ENCODE results near the gene ARL3. TPM values are rescaled to one million over a fixed set of nuclear protein-coding genes. Genes with fewer than 3 reads are reported as not detected.
A peak's percentile ranks its signal among the peaks of the same experiment; 100 is the strongest.

The ARL3 gene
- total and polyA plus RNA-seq, 8 donors = 10.3 to 23.2 (median 21.8) TPM

GRCh38 chr10:102673236-102673818, 40.9 kb downstream of the ARL3 start:
- Histone ChIP-seq H3K4me3 (no peak overlapping the region), H3K4me1 (peaks cover 57 to 78% of the 10 kb centered on the region in 2 donors)

GRCh38 chr10:102670871-102671434, 43.2 kb downstream of the ARL3 start:
- Histone ChIP-seq H3K27ac (no peak overlapping the region), H3K4me1 (peaks cover 40 to 57% of the 10 kb centered on the region in 2 donors), H3K9me3 (no peaks in the 10 kb centered on the region), H3K4me3 (no peak overlapping the region), H3K27me3 (no peaks in the 10 kb centered on the region), H3K36me3 (no peaks in the 10 kb centered on the region)
- DNase-seq = peak in 2 of 4 donors; percentile 26 to 33
- TF ChIP-seq CTCF (IDR thresholded peaks at IDR 0.05) = no peak
- no peak for ATAC-seq
- intact Hi-C loops (cut with DNase I) = no loop called here

More at GRCh38 chr10:102673236-102673818, 40.9 kb downstream of the ARL3 start:
- Histone ChIP-seq H3K27ac (peak overlapping the region; percentile 82 to 94), H3K36me3 (no peaks in the 10 kb centered on the region), H3K9me3 (no peaks in the 10 kb centered on the region), H3K27me3 (no peaks in the 10 kb centered on the region)
- ATAC-seq (no peak), DNase-seq (peak in 1 of 4 donors; percentile 17)
- TF ChIP-seq CTCF (IDR thresholded peaks at IDR 0.05) = no peak
- intact Hi-C loops (cut with DNase I) = no loop called here

- H3K4me1 ChIP-seq = peaks cover 32 to 49% of the 10 kb centered on the region in 2 donors
- peak in 1 of 2 donors; percentile 22 for TF ChIP-seq CTCF (IDR thresholded peaks at IDR 0.05)
- DNase-seq (peak in 1 of 4 donors; percentile 1), ATAC-seq (no peak)
- H3K27ac ChIP-seq = peak overlapping the region; percentile 44 to 60
- H3K4me3 ChIP-seq = no peak overlapping the region
- intact Hi-C loops (cut with DNase I) = no loop called here
- no peaks in the 10 kb centered on the region for H3K36me3 ChIP-seq
- H3K27me3 ChIP-seq = no peaks in the 10 kb centered on the region
- no peaks in the 10 kb centered on the region for H3K9me3 ChIP-seq
Observed at GRCh38 chr10:102670065-102670670, 44.0 kb downstream of the ARL3 start.

DNA sequence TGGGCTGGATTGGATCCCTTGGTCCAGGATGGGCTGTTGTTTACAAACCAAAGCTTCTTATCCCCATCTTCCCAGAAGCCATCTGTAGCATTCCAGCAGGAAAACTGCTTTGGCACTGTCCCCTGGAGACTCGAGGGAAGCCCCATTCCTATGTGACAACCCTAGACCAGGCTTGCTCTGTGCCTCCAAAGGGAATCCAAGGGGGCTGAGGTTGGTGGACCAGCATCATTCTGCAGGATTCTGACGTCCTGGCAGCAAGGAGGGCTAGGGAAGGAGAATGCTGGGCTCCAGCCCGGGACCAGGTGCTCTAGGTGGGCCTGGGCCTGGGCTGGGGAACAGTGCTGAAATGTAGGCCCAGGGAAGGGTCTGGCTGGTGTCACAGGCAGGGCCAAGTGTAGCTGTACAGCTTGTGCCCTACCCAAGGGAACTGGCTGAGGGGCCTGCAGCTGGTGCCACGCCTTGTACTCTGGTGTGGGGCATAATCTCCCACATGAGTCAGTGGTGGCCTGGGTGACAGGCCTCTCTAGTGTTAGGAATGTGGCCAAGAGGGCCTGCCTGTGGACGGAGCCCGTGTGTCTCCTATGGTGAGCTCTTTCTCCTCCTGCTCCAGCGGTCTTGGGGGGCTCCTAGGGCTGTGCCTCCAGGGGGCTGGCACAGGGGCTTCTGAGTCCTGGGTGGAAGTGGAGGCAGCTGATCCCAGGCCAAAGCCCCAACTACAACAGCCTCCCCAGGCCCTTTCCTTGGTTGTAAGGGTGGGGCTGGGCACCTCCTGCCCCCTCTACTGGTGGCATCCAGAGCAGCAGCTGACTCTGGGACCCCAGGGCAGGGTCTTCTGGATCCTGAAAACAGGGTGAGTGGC, 44.8 kb downstream of the ARL3 start:
- ATAC-seq = peak; percentile 81
- peak in 1 of 2 donors; percentile 20 for TF ChIP-seq CTCF (IDR thresholded peaks at IDR 0.05)
- Histone ChIP-seq H3K27ac (peak overlapping the region; percentile 44 to 60), H3K9me3 (no peaks in the 10 kb centered on the region), H3K4me3 (no peak overlapping the region), H3K27me3 (no peaks in the 10 kb centered on the region), H3K4me1 (peaks cover 24 to 42% of the 10 kb centered on the region in 2 donors), H3K36me3 (no peaks in the 10 kb centered on the region)
- DNase-seq = peak in 2 of 4 donors; percentile 73 to 86
- intact Hi-C loops (cut with DNase I) = no loop called here

Measured in left lung (tissue), 10 donors.